ENCODE measurements around the gene LRRC32.

Gene LRRC32

DNA sequence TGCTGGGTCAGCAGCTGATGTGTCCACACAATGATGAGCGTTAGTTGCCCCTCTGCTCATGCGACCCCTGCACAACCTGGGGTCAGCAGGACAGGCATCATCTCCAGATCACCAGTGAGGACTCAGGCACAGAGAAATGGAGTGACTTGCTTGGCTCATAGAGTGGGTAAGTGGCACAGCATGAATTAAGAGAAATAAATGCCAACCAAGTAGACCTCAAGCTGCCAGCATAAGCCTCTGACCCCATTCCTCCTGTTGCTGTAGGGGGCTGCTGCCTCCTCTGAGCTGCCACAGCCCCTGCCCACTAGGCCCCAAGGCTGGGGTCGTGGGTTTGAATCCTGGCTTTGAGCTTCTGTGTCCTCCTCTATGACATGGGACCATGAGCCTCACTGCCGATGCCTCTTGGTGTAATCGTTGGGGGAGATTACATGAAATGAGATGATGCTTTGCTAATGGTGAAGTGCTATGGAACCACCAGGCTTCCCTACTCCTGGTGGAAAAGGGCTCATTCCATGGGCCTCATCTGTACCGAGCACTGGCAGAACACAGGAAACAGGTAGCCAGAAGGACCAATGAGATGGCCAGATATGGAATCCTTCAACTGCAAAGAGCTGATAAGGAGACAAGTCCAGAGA lies 33.6 kb downstream of the LRRC32 start:
- no peak for DNase-seq (ENCODE audit: insufficient read length, low spot score)
- no peak for TF ChIP-seq POLR2A (IDR thresholded peaks at IDR 0.05; ENCODE audit: low read depth, low read length)
- FAIRE-seq: no peak

DNA sequence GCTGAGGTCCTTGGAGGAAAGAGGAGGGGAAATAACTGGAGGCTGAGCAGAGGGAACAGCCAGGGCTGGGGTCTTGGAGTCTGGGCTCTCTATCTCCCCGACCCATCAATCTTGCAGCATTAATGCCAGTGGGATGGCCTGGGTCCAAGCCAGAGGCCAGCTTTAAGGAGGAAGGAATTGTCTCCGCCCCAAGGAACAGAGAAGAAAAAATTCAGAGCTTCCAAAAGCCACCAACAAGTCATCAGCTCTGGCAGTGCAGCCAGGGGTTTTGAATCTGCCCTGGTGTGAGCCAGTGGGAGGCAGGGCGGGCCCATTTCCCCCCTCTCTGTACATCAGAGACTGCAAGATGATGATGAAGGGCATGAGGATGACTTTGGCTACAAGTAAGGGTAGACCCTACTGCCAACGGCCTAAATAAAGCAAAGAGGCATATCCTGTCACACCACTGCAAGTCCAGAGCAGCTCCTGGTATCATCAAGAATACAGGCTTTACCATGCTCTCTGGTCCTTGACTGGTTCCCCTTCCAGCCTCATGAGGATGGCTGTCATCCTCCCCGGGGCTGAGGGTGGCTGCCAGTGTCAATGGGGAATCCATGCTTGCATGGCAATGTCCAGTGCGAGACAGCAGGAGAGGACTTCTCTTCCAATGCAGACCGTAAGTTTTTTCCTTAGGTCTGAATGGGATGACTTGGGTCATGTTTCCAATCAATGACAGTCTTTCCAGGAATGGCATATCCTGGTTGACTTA lies 34.4 kb downstream of the LRRC32 start:
- TF ChIP-seq POLR2A (IDR thresholded peaks at IDR 0.05; ENCODE audit: low read depth, low read length): no peak
- FAIRE-seq: no peak

DNA sequence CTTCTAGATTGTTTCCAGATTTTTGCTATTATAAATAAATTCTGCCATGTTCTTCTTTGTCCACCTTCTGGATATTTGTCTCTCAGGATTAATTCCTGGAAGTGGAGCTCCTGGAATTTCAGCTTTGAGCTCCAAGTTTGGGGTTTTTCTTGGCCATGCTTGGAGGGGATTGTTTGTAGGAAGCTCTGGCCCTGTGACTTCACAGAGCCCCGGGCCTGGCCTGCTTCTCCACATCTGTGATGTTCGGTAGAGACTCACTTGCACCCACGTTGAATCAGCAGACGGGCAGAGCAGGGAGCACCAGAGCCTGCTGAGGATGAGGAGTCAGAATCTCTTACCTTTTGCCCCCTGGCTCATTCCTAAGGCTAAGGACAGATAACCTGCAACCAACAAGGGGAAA lies 35.7 kb downstream of the LRRC32 start:
- no peak for TF ChIP-seq POLR2A (IDR thresholded peaks at IDR 0.05; ENCODE audit: low read depth, low read length)
- DNase-seq (ENCODE audit: insufficient read length, low spot score) (no peak), FAIRE-seq (no peak)

More for the DNA sequence above, 34.4 kb downstream of the LRRC32 start:
- DNase-seq (ENCODE audit: insufficient read length, low spot score): no peak

DNA sequence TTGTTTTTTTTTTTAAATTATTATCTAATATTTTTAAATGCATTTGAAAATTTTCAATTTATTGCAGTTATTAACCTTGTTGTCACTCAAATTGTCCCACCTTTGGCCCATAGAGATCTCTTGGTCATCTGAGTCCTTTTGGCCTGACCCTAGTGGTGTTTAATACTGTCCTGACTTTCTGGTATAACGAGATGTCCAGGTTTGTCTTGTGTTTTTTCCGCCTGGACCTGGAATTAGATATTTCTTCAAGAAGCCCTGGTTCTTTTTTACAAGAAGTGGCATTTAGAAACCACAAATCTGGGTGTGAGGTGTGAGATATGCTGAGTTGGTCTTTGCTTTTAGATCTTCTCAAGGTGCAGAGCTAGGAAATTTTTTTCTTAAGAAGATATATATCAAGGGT lies 38.1 kb downstream of the LRRC32 start:
- DNase-seq (ENCODE audit: insufficient read length, low spot score) (no peak), FAIRE-seq (no peak)
- TF ChIP-seq POLR2A (IDR thresholded peaks at IDR 0.05; ENCODE audit: low read depth, low read length): no peak

- no peak for FAIRE-seq
- no peak for DNase-seq (ENCODE audit: insufficient read length, low spot score)
- no peak for TF ChIP-seq POLR2A (IDR thresholded peaks at IDR 0.05; ENCODE audit: low read depth, low read length)
These were observed 38.8 kb downstream of the LRRC32 start for GRCh38 chr11:76631566-76632308.

- no peak for TF ChIP-seq POLR2A (IDR thresholded peaks at IDR 0.05; ENCODE audit: low read depth, low read length)
- DNase-seq (ENCODE audit: insufficient read length, low spot score) (no peak), FAIRE-seq (no peak)
These were observed 39.8 kb downstream of the LRRC32 start for GRCh38 chr11:76630600-76631281.

DNA sequence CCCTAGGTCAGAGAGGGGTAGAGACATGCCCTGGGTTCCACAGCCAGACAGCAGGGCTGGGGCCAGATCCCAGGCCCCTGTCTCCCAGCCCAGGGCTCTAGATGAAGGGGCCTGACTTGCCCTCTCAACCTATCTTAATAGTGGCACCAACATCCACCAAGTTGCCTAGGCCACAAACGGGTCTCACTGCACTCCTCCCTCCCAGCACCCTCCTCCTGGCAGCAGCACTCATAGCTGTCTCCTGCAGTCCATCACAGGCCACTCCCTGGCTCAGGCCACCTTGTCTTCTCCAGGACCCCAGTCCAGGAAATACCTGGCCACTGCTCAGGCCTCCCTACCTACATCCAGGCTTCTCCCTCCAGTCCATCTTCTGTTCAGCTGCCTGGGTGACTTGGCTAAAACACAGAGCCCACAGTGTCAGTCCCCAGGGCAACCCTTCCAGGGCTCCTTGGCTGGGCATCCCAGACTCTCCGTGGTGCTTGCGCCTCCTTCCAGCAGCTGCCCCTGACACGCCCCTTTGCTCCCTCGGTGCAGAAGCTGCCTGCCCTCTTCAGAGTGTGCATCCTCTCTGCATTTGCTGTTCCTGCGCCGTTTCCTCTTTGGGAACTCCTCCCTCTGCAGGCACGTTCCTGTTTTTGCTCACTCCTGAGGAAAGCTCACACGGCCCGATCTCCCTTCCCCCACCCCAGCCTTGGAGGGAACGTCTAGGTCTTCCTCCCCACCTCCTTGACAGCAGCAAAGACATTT lies 40.5 kb downstream of the LRRC32 start:
- no peak for DNase-seq (ENCODE audit: insufficient read length, low spot score)
- no peak for FAIRE-seq
- no peak for TF ChIP-seq POLR2A (IDR thresholded peaks at IDR 0.05; ENCODE audit: low read depth, low read length)

- no peak for DNase-seq (ENCODE audit: insufficient read length, low spot score)
- FAIRE-seq: no peak
- no peak for TF ChIP-seq POLR2A (IDR thresholded peaks at IDR 0.05; ENCODE audit: low read depth, low read length)
These were observed 41.3 kb downstream of the LRRC32 start for GRCh38 chr11:76629116-76629852.

GRCh38 chr11:76628408-76628947 lies 42.1 kb downstream of the LRRC32 start:
- no peak for TF ChIP-seq POLR2A (IDR thresholded peaks at IDR 0.05; ENCODE audit: low read depth, low read length)
- DNase-seq (ENCODE audit: insufficient read length, low spot score) (no peak), FAIRE-seq (no peak)

DNA sequence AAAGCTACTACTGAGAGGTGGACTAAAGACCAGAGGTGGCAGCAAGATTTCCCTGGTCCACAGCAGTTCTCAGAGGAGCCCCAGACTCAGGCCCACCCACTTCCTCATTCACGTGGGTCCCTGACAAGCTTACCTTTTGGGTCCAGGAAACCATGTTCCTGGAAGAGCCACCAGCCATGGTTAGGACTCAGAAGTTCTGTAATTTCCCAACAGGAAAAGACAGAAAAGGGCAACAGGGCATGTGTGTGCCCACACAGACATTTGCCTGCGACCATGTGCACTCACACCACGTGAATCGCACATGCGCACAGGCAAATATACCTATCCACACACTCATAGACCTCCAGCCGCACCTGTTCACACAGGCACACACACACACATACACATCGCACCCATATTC lies 42.9 kb downstream of the LRRC32 start:
- no peak for TF ChIP-seq POLR2A (IDR thresholded peaks at IDR 0.05; ENCODE audit: low read depth, low read length)
- DNase-seq (ENCODE audit: insufficient read length, low spot score) (no peak), FAIRE-seq (no peak)

GRCh38 chr11:76626921-76627401 lies 43.6 kb downstream of the LRRC32 start:
- no peak for TF ChIP-seq POLR2A (IDR thresholded peaks at IDR 0.05; ENCODE audit: low read depth, low read length)
- FAIRE-seq (no peak), DNase-seq (ENCODE audit: insufficient read length, low spot score) (peak; percentile 32)

DNA sequence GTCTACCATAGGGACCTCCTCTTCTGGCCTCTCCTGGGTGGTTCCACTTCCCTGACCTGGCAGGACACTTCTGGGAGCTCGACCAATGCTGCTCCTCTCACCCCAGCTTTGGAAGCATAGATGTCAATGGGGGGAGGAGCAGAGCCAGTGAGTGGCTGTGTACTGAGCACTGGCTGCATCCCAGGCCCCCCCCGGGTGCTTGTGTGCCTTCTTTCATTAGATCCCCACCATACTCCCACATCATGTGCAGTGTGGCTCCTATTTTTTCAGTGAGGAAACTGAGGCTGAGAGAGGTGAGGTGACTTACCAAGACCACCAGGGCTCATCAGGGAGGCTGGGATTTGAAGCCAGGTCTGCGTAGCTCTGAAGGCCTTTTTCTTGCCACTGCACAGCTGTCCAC lies 44.3 kb downstream of the LRRC32 start:
- TF ChIP-seq POLR2A (IDR thresholded peaks at IDR 0.05; ENCODE audit: low read depth, low read length): no peak
- FAIRE-seq (no peak), DNase-seq (ENCODE audit: insufficient read length, low spot score) (no peak)

All from H54 (cell line).